ENCODE measurements around the gene ACTBL2.
"Not testable (repeated sequence)": the region's sequence is repeated elsewhere in the genome, so short reads cannot be mapped to it uniquely, and the experiment has no call there.

The ACTBL2 gene

GRCh38 chr5:57494104-57495098, 11.8 kb upstream of the ACTBL2 start:
- peak; percentile 99 for DNase-seq (ENCODE audit: low read depth)

GRCh38 chr5:57493034-57493433, 10.4 kb upstream of the ACTBL2 start:
- no peak for DNase-seq (ENCODE audit: low read depth)

GRCh38 chr5:57492632-57493031, 10.0 kb upstream of the ACTBL2 start:
- DNase-seq (ENCODE audit: low read depth) = no peak

- DNase-seq (ENCODE audit: low read depth) = no peak
Measured at GRCh38 chr5:57491369-57491965, 8.9 kb upstream of the ACTBL2 start.

- DNase-seq (ENCODE audit: low read depth) = peak; percentile 60
Measured at GRCh38 chr5:57488215-57488955, 5.8 kb upstream of the ACTBL2 start.

GRCh38 chr5:57486027-57486602, 3.5 kb upstream of the ACTBL2 start:
- no peak for DNase-seq (ENCODE audit: low read depth)

GRCh38 chr5:57478826-57479225, 3.8 kb downstream of the ACTBL2 start:
- DNase-seq (ENCODE audit: low read depth) = no peak

GRCh38 chr5:57476601-57477056, 6.0 kb downstream of the ACTBL2 start:
- no peak for DNase-seq (ENCODE audit: low read depth)

GRCh38 chr5:57470339-57470738, 12.3 kb downstream of the ACTBL2 start:
- DNase-seq (ENCODE audit: low read depth) = no peak

GRCh38 chr5:57468481-57469163, 14.0 kb downstream of the ACTBL2 start:
- no peak for DNase-seq (ENCODE audit: low read depth)

GRCh38 chr5:57466544-57466943, 16.1 kb downstream of the ACTBL2 start:
- DNase-seq (ENCODE audit: low read depth) = no peak

GRCh38 chr5:57460056-57460455, 22.6 kb downstream of the ACTBL2 start:
- DNase-seq (ENCODE audit: low read depth) = not testable (repeated sequence)

- DNase-seq (ENCODE audit: low read depth) = no peak
Measured at GRCh38 chr5:57458443-57458842, 24.2 kb downstream of the ACTBL2 start.

- DNase-seq (ENCODE audit: low read depth) = no peak
Measured at GRCh38 chr5:57456531-57457135, 26.0 kb downstream of the ACTBL2 start.

- no peak for DNase-seq (ENCODE audit: low read depth)
Measured at GRCh38 chr5:57455511-57456455, 26.8 kb downstream of the ACTBL2 start.

GRCh38 chr5:57454896-57455295, 27.7 kb downstream of the ACTBL2 start:
- DNase-seq (ENCODE audit: low read depth) = no peak

- no peak for DNase-seq (ENCODE audit: low read depth)
Measured at GRCh38 chr5:57453728-57454127, 28.9 kb downstream of the ACTBL2 start.

GRCh38 chr5:57452885-57453284, 29.7 kb downstream of the ACTBL2 start:
- no peak for DNase-seq (ENCODE audit: low read depth)

GRCh38 chr5:57450991-57451876, 31.4 kb downstream of the ACTBL2 start:
- no peak for DNase-seq (ENCODE audit: low read depth)
